NT2/D1 (cell line): ENCODE results near the gene KIAA1328.

ENCODE experiments used
- YY1 ChIP-seq: IDR thresholded peaks from 2 replicates; pipeline ENCODE4 v1.6.1; 2011; ENCODE audit not compliant: insufficient read length, insufficient read depth
- ZNF274 ChIP-seq: IDR thresholded peaks from 2 replicates; pipeline ENCODE4 v1.6.1; 2011; ENCODE audit warnings: mild to moderate bottlenecking, low read depth, low read length

- TF ChIP-seq ZNF274 (no peak), YY1 (no peak)
These were observed 389.2 kb downstream of the KIAA1328 start for GRCh38 chr18:37218022-37218590.
